22Rv1 (cell line): ENCODE data around the gene LYPD4.

Experiments
- H3K27ac ChIP-seq: fragments of 450-650 bp; 2 replicates; pipeline ENCODE4 v1.5.1; 2017
- CTCF ChIP-seq: fragments of 450-650 bp; IDR thresholded peaks from 2 replicates; pipeline ENCODE4 v1.5.1; 2017; ENCODE audit warnings: mild to moderate bottlenecking
- ZFX ChIP-seq: fragments of 450-650 bp; IDR thresholded peaks from 2 replicates; pipeline ENCODE4 v1.6.1; 2017; ENCODE audit warnings: antibody characterized with exemption, borderline replicate concordance

LYPD4 gene

GRCh38 chr19:41866284-41866683, 21.8 kb upstream of the LYPD4 start:
- no peak overlapping the region for H3K27ac ChIP-seq
- TF ChIP-seq CTCF = no peak
- TF ChIP-seq ZFX = no peak

DNA sequence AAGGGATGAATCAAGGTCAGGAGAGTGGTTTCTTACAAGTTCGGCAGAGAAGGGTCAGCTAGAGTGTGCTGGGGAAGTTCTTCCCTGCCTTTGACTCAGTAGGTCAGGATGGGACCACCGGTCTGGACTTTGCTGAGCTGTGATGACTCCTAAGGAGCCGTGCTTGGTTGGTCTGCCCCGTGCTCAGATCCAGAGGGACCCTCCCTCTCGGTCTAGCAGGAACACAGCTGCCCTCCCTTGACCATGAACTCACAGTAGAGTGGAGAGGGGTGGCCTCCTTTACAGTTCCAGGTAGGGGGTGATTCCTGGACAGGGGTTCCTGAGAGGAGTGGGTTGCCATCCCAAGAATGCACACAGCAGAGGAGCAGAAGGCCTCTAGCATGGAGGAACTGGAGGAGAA, 19.9 kb upstream of the LYPD4 start:
- no peak overlapping the region for H3K27ac ChIP-seq
- TF ChIP-seq CTCF (no peak), ZFX (no peak)

GRCh38 chr19:41863209-41863931, 18.9 kb upstream of the LYPD4 start:
- TF ChIP-seq CTCF (no peak), ZFX (no peak)
- H3K27ac ChIP-seq = peak overlapping the region; percentile 90; the same call in 1 of the 2 replicates

- TF ChIP-seq CTCF (no peak), ZFX (no peak)
- H3K27ac ChIP-seq = peak overlapping the region; percentile 90; the same call in 1 of the 2 replicates
Observed at GRCh38 chr19:41862445-41862986, 18.0 kb upstream of the LYPD4 start.

DNA sequence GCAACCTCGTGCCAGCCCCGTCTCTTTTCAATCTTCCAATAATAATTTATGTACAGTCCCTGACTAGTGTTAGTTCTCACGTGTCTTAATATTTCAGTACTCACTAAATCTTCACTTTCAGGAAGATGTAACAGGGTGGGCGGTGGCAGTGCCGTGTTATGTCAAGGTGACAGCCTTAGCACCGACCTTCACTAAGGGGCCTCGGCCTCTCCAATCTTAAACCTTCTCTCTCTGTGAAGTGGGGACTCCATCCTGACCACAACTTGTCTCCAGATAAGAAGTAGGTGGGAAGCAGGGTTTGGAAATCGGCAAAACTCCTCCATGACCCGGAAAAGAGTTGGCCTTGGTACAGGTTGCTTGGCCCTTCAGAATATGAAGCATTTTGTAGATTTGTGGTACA, 17.4 kb upstream of the LYPD4 start:
- peak overlapping the region; percentile 90 for H3K27ac ChIP-seq
- TF ChIP-seq CTCF (no peak), ZFX (no peak)

GRCh38 chr19:41861116-41861768, 16.8 kb upstream of the LYPD4 start:
- H3K27ac ChIP-seq = peak overlapping the region; percentile 90
- no peak for TF ChIP-seq CTCF
- TF ChIP-seq ZFX = no peak

- H3K27ac ChIP-seq = peak overlapping the region; percentile 90
- TF ChIP-seq CTCF (no peak), ZFX (no peak)
Observed at GRCh38 chr19:41860419-41861115, 16.1 kb upstream of the LYPD4 start.
